MM.1S (cell line): ENCODE measurements around the gene COL9A2.

Source experiments
- EZH2 ChIP-seq: fragments of 300-600 bp; sonication (generic); optimal IDR thresholded peaks from 2 replicates; pipeline ENCODE3; 2017; ENCODE audit warnings: low read depth, mild to moderate bottlenecking, antibody characterized with exemption, low read length, mixed read lengths
- EZH2phosphoT487 ChIP-seq: fragments of 300-600 bp; sonication (generic); IDR thresholded peaks from 2 replicates; pipeline ENCODE4 v1.6.1; 2018; ENCODE audit warnings: antibody characterized with exemption, low read length
- TF ChIP-seq, protein P1 (sequence below): fragments of 300-600 bp; sonication (generic); IDR thresholded peaks from 2 replicates; pipeline ENCODE4 v1.5.1; 2016; ENCODE audit warnings: antibody characterized with exemption, low read length, mixed read lengths

GRCh38 chr1:40310129-40310461 lies 7.0 kb downstream of the COL9A2 start:
- TF ChIP-seq, protein P1, sequence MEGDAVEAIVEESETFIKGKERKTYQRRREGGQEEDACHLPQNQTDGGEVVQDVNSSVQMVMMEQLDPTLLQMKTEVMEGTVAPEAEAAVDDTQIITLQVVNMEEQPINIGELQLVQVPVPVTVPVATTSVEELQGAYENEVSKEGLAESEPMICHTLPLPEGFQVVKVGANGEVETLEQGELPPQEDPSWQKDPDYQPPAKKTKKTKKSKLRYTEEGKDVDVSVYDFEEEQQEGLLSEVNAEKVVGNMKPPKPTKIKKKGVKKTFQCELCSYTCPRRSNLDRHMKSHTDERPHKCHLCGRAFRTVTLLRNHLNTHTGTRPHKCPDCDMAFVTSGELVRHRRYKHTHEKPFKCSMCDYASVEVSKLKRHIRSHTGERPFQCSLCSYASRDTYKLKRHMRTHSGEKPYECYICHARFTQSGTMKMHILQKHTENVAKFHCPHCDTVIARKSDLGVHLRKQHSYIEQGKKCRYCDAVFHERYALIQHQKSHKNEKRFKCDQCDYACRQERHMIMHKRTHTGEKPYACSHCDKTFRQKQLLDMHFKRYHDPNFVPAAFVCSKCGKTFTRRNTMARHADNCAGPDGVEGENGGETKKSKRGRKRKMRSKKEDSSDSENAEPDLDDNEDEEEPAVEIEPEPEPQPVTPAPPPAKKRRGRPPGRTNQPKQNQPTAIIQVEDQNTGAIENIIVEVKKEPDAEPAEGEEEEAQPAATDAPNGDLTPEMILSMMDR: no peak
- TF ChIP-seq EZH2phosphoT487 (no peak), EZH2 (no peak)
